Trophoblast cell (in vitro differentiated cells and primary cell): ENCODE results near the gene MIOX.

Experiments
- DNase-seq, 2 donors: peaks; one replicate each; pipeline ENCODE4 v3.0.0-alpha.2; 2016
- H2AFZ ChIP-seq: 2 replicates; pipeline ENCODE4 v1.6.1; 2013; ENCODE audit warnings: low read length, moderate library complexity, mild to moderate bottlenecking; ENCODE audit not compliant: insufficient read depth, poor library complexity
- H2AK5ac ChIP-seq: 2 replicates; pipeline ENCODE4 v1.6.1; 2013; ENCODE audit warnings: mild to moderate bottlenecking, low read length
- H2BK120ac ChIP-seq: 2 replicates; pipeline ENCODE4 v1.6.1; 2013; ENCODE audit warnings: low read length, mild to moderate bottlenecking, moderate library complexity; ENCODE audit not compliant: insufficient read depth, poor library complexity
- H2BK12ac ChIP-seq: 2 replicates; pipeline ENCODE4 v1.6.1; 2013; ENCODE audit warnings: mild to moderate bottlenecking, low read length, moderate library complexity
- H2BK5ac ChIP-seq: 2 replicates; pipeline ENCODE4 v1.6.1; 2013; ENCODE audit warnings: low read length, low read depth, moderate library complexity, mild to moderate bottlenecking; ENCODE audit not compliant: poor library complexity
- H3K14ac ChIP-seq: 2 replicates; pipeline ENCODE4 v1.6.1; 2013; ENCODE audit warnings: mild to moderate bottlenecking, low read length
- H3K18ac ChIP-seq: 2 replicates; pipeline ENCODE4 v1.6.1; 2013; ENCODE audit warnings: mild to moderate bottlenecking, low read length
- H3K23ac ChIP-seq: 2 replicates; pipeline ENCODE4 v1.6.1; 2013; ENCODE audit warnings: low read length
- H3K27ac ChIP-seq: 2 replicates; pipeline ENCODE4 v1.5.1; 2013; ENCODE audit warnings: low read depth, mild to moderate bottlenecking, inconsistent platforms, low read length, moderate library complexity
- H3K27me3 ChIP-seq: 2 replicates; pipeline ENCODE4 v1.6.1; 2013; ENCODE audit warnings: inconsistent platforms, mild to moderate bottlenecking, low read length, moderate library complexity; ENCODE audit not compliant: insufficient read depth
- H3K36me3 ChIP-seq, 2 experiments: 1 replicate in 1 of 2; 2 replicates in 1 of 2; pipeline ENCODE4 v1.6.1; 2013; ENCODE audit warnings: low read length in 2 of 2, mild to moderate bottlenecking in 2 of 2, moderate library complexity in 1 of 2; ENCODE audit not compliant: insufficient read depth in 2 of 2, control insufficient read depth in 1 of 2
- H3K4ac ChIP-seq: 2 replicates; pipeline ENCODE4 v1.6.1; 2013; ENCODE audit warnings: low read depth, mild to moderate bottlenecking, low read length, moderate library complexity
- H3K4me1 ChIP-seq, 2 experiments: 1 replicate in 1 of 2; 2 replicates in 1 of 2; pipeline ENCODE4 v1.6.1; 2013; ENCODE audit warnings: low read length in 2 of 2, mild to moderate bottlenecking in 2 of 2, moderate library complexity in 1 of 2; ENCODE audit not compliant: insufficient read depth in 2 of 2, control insufficient read depth in 1 of 2
- H3K4me2 ChIP-seq: 2 replicates; pipeline ENCODE4 v1.6.1; 2013; ENCODE audit warnings: inconsistent platforms, mild to moderate bottlenecking, low read length, moderate library complexity
- H3K4me3 ChIP-seq: 2 replicates; pipeline ENCODE4 v1.5.1; 2013; ENCODE audit warnings: mild to moderate bottlenecking, low read depth, low read length, inconsistent platforms
- H3K79me1 ChIP-seq: one replicate; pipeline ENCODE4 v1.6.1; 2013; ENCODE audit warnings: low read length
- H3K79me2 ChIP-seq: 2 replicates; pipeline ENCODE4 v1.6.1; 2013; ENCODE audit warnings: low read length, mild to moderate bottlenecking; ENCODE audit not compliant: control insufficient read depth, insufficient read depth, poor library complexity
- H3K9ac ChIP-seq: 2 replicates; pipeline ENCODE4 v1.6.1; 2013; ENCODE audit warnings: mild to moderate bottlenecking, low read length
- H3K9me3 ChIP-seq: 2 replicates; pipeline ENCODE4 v1.6.1; 2013; ENCODE audit warnings: low read depth, mild to moderate bottlenecking, control low read depth, inconsistent platforms, low read length; ENCODE audit not compliant: insufficient read depth
- H4K12ac ChIP-seq: 2 replicates; pipeline ENCODE4 v1.6.1; 2013; ENCODE audit warnings: low read depth, mild to moderate bottlenecking, low read length, moderate library complexity
- H4K8ac ChIP-seq: 2 replicates; pipeline ENCODE4 v1.6.1; 2013; ENCODE audit warnings: low read depth, mild to moderate bottlenecking, low read length, moderate library complexity
- H4K91ac ChIP-seq: one replicate; pipeline ENCODE4 v1.6.1; 2013; ENCODE audit warnings: low read depth, mild to moderate bottlenecking, low read length, moderate library complexity
- WGBS: extraction: QIAGEN DNeasy Blood & Tissue Kit; methylation state at CpG from one replicate; pipeline ENCODE4 v1.1.7; 2013; ENCODE audit warnings: missing lambda C conversion rate; ENCODE audit not compliant: insufficient read length, insufficient coverage; ENCODE audit errors: extremely low coverage; 5-methylcytosine and 5-hydroxymethylcytosine counted together

The MIOX gene

GRCh38 chr22:50522806-50523438 lies 36.3 kb downstream of the MIOX start:
- no CpG with 5 or more reads among the region's 22 CpGs for WGBS
- peaks cover 52 to 56% of the 10 kb centered on the region in 2 experiments for H3K36me3 ChIP-seq
- H2BK120ac ChIP-seq = no peak overlapping the region

GRCh38 chr22:50523458-50523805 lies 36.8 kb downstream of the MIOX start:
- H2BK12ac ChIP-seq = no peak overlapping the region
- no peak overlapping the region for H2BK5ac ChIP-seq
- no peaks in the 10 kb centered on the region for H3K9me3 ChIP-seq
- no peak overlapping the region for H3K9ac ChIP-seq
- no peak overlapping the region for H2BK120ac ChIP-seq
- no peak overlapping the region for H3K4me2 ChIP-seq
- H4K91ac ChIP-seq = no peak overlapping the region
- WGBS = no CpG with 5 or more reads among the region's 16 CpGs
- H3K18ac ChIP-seq = no peak overlapping the region
- H3K79me1 ChIP-seq = peaks cover 18% of the 10 kb centered on the region
- H3K27ac ChIP-seq = no peak overlapping the region
- no peak for DNase-seq
- H2AFZ ChIP-seq = no peak overlapping the region
- H3K36me3 ChIP-seq = peaks cover 47 to 51% of the 10 kb centered on the region in 2 experiments
- H3K14ac ChIP-seq = no peak overlapping the region
- H3K4ac ChIP-seq = no peak overlapping the region
- no peak overlapping the region for H3K4me3 ChIP-seq
- H3K23ac ChIP-seq = no peak overlapping the region
- H4K12ac ChIP-seq = no peak overlapping the region
- H3K79me2 ChIP-seq = peaks cover 16% of the 10 kb centered on the region
- H4K8ac ChIP-seq = no peak overlapping the region
- no peaks in the 10 kb centered on the region for H3K27me3 ChIP-seq
- no peak overlapping the region for H2AK5ac ChIP-seq
- H3K4me1 ChIP-seq = peaks cover 21 to 23% of the 10 kb centered on the region in 2 experiments

More at GRCh38 chr22:50522806-50523438, 36.3 kb downstream of the MIOX start:
- DNase-seq = no peak
- no peak overlapping the region for H3K18ac ChIP-seq
- H3K4me3 ChIP-seq = no peak overlapping the region
- no peak overlapping the region for H2BK12ac ChIP-seq
- no peak overlapping the region for H4K91ac ChIP-seq
- H3K9me3 ChIP-seq = no peaks in the 10 kb centered on the region
- no peak overlapping the region for H2AK5ac ChIP-seq
- H2AFZ ChIP-seq = no peak overlapping the region
- H3K23ac ChIP-seq = no peak overlapping the region
- H3K79me1 ChIP-seq = peaks cover 18% of the 10 kb centered on the region
- no peak overlapping the region for H3K9ac ChIP-seq
- no peak overlapping the region for H3K4ac ChIP-seq
- H3K4me2 ChIP-seq = no peak overlapping the region
- no peak overlapping the region for H3K14ac ChIP-seq
- H3K4me1 ChIP-seq = peaks cover 21 to 23% of the 10 kb centered on the region in 2 experiments
- no peaks in the 10 kb centered on the region for H3K27me3 ChIP-seq
- no peak overlapping the region for H2BK5ac ChIP-seq
- H4K8ac ChIP-seq = no peak overlapping the region
- H3K79me2 ChIP-seq = peaks cover 16% of the 10 kb centered on the region
- no peak overlapping the region for H3K27ac ChIP-seq
- H4K12ac ChIP-seq = no peak overlapping the region

GRCh38 chr22:50523806-50524675 lies 37.4 kb downstream of the MIOX start:
- H3K9ac ChIP-seq = no peak overlapping the region
- H2BK5ac ChIP-seq = no peak overlapping the region
- no peaks in the 10 kb centered on the region for H3K9me3 ChIP-seq
- H3K23ac ChIP-seq = no peak overlapping the region
- peak overlapping the region; percentile 6 for H3K27ac ChIP-seq
- no peak overlapping the region for H4K91ac ChIP-seq
- peak overlapping the region; percentile 35 for H3K4ac ChIP-seq
- no peak overlapping the region for H2AK5ac ChIP-seq
- H3K79me1 ChIP-seq = peaks cover 18% of the 10 kb centered on the region
- H2AFZ ChIP-seq = no peak overlapping the region
- peak overlapping the region; percentile 3 for H3K14ac ChIP-seq
- peak overlapping the region; percentile 16 for H4K12ac ChIP-seq
- peaks cover 41 to 45% of the 10 kb centered on the region in 2 experiments for H3K36me3 ChIP-seq
- no peaks in the 10 kb centered on the region for H3K27me3 ChIP-seq
- no CpG with 5 or more reads among the region's 25 CpGs for WGBS
- H3K79me2 ChIP-seq = peaks cover 16% of the 10 kb centered on the region
- H4K8ac ChIP-seq = peak overlapping the region; percentile 86
- H3K18ac ChIP-seq = peak overlapping the region; percentile 1
- no peak for DNase-seq
- H3K4me1 ChIP-seq = peaks cover 21 to 25% of the 10 kb centered on the region in 2 experiments
- H3K4me2 ChIP-seq = peak overlapping the region; percentile 62
- H3K4me3 ChIP-seq = peak overlapping the region; percentile 73
- H2BK12ac ChIP-seq = no peak overlapping the region
- no peak overlapping the region for H2BK120ac ChIP-seq

- H2BK120ac ChIP-seq = peak overlapping the region; percentile 77
- peak overlapping the region; percentile 50 for H2AFZ ChIP-seq
- peak overlapping the region; percentile 49 for H2AK5ac ChIP-seq
- peak overlapping the region; percentile 73 for H3K4me3 ChIP-seq
- no peak overlapping the region for H3K23ac ChIP-seq
- peak overlapping the region; percentile 70 for H2BK5ac ChIP-seq
- WGBS = no CpG with 5 or more reads among the region's 19 CpGs
- peaks cover 21 to 31% of the 10 kb centered on the region in 2 experiments for H3K4me1 ChIP-seq
- peaks cover 36 to 40% of the 10 kb centered on the region in 2 experiments for H3K36me3 ChIP-seq
- peak overlapping the region; percentile 86 for H4K8ac ChIP-seq
- peaks cover 20% of the 10 kb centered on the region for H3K79me1 ChIP-seq
- H3K4me2 ChIP-seq = peak overlapping the region; percentile 62
- H3K18ac ChIP-seq = peak overlapping the region; percentile 78
- peak overlapping the region; percentile 75 for H3K4ac ChIP-seq
- no peaks in the 10 kb centered on the region for H3K27me3 ChIP-seq
- H3K14ac ChIP-seq = peak overlapping the region; percentile 80
- peak in 1 of 2 donors; percentile 41 for DNase-seq
- H4K12ac ChIP-seq = peak overlapping the region; percentile 57
- peaks cover 16% of the 10 kb centered on the region for H3K79me2 ChIP-seq
- no peak overlapping the region for H2BK12ac ChIP-seq
- peak overlapping the region; percentile 86 for H3K9ac ChIP-seq
- H3K27ac ChIP-seq = peak overlapping the region; percentile 88
- H3K9me3 ChIP-seq = no peaks in the 10 kb centered on the region
- peak overlapping the region; percentile 87 for H4K91ac ChIP-seq
Observed at GRCh38 chr22:50524676-50525103, 38.0 kb downstream of the MIOX start.
